GM12878 (cell line): ENCODE data around the gene TSSK3. TPM values are rescaled to one million over a fixed set of nuclear protein-coding genes. Genes with fewer than 3 reads are reported as not detected.

ENCODE experiments used
- BHLHE40 ChIP-seq, 2 experiments: fragments of 450-650 bp in 1 of 2; IDR thresholded peaks; 2 replicates each; pipeline ENCODE4 v1.6.1; 2011 to 2017; ENCODE audit warnings: low read depth in 2 of 2, borderline replicate concordance in 1 of 2, improper control_type of control experiment in 1 of 2, low read length in 1 of 2, mild to moderate bottlenecking in 1 of 2
- CEBPB ChIP-seq, 2 experiments: fragments of 150-350 bp in 1 of 2; IDR thresholded peaks; 2 replicates each; pipeline ENCODE4 v1.6.1; 2012 to 2014; ENCODE audit warnings: low read depth in 2 of 2, low read length in 2 of 2, borderline replicate concordance in 1 of 2, inconsistent platforms in 1 of 2
- EGR1 ChIP-seq, 2 experiments: IDR thresholded peaks; 1 replicate in 1 of 2; 2 replicates in 1 of 2; pipeline ENCODE4 v1.6.1; 2011 to 2012; ENCODE audit warnings: low read depth in 2 of 2, low read length in 2 of 2, borderline replicate concordance in 1 of 2, mild to moderate bottlenecking in 1 of 2, moderate library complexity in 1 of 2
- GATAD2B ChIP-seq: fragments of 450-650 bp; conservative IDR thresholded peaks from 2 replicates; pipeline ENCODE4 v1.6.1; 2017; ENCODE audit warnings: low read depth, mild to moderate bottlenecking, moderate library complexity
- IKZF1 ChIP-seq: fragments of 450-650 bp; conservative IDR thresholded peaks from 2 replicates; pipeline ENCODE4 v1.6.1; 2017; ENCODE audit warnings: antibody characterized with exemption, mild to moderate bottlenecking
- IKZF2 ChIP-seq, 2 experiments: fragments of 450-650 bp; IDR thresholded peaks; 2 replicates each; pipeline ENCODE4 v1.6.1; 2017; ENCODE audit warnings: mild to moderate bottlenecking in 2 of 2, moderate library complexity in 2 of 2
- MYC ChIP-seq: IDR thresholded peaks from 2 replicates; pipeline ENCODE4 v1.6.1; 2011; ENCODE audit warnings: mild to moderate bottlenecking, low read length, moderate library complexity, inconsistent platforms; ENCODE audit not compliant: insufficient read depth, insufficient replicate concordance, insufficient read length, severe bottlenecking
- STAT1 ChIP-seq: fragments of 450-650 bp; conservative IDR thresholded peaks from 2 replicates; pipeline ENCODE4 v1.6.1; 2014; ENCODE audit warnings: antibody characterized with exemption, mild to moderate bottlenecking
- STAT3 ChIP-seq: IDR thresholded peaks from 2 replicates; pipeline ENCODE4 v1.6.1; 2011; ENCODE audit warnings: low read depth, low read length, improper control_type of control experiment
- ZNF217 ChIP-seq: fragments of 450-650 bp; IDR thresholded peaks from 2 replicates; pipeline ENCODE4 v1.6.1; 2017; ENCODE audit warnings: antibody characterized with exemption, mild to moderate bottlenecking
- polyA plus RNA-seq, 11 experiments: library from polyadenylated mRNA; depleted of rRNA in 4 of 11; unstranded in 6 of 11; stranded (reverse) in 5 of 11; fragments of >200 nt; fragmentation: Nextera tagmentation in 4 of 11; fragmentation: Illumina TruSeq in 1 of 11; extraction: Ambion mirVana in 4 of 11; extraction: Trizol in 1 of 11; gene quantifications; 1 replicate in 1 of 11; 2 replicates in 10 of 11; pipeline versions ENCODE4 v1.2.1 to v1.2.3, GENCODE V29; 2011 to 2016; ENCODE audit warnings: inconsistent platforms in 2 of 11, missing spikeins in 2 of 11, low read depth in 1 of 11
- total RNA-seq, 4 experiments: library from RNA; depleted of rRNA in 3 of 4; stranded (reverse); fragments of >200 nt in 3 of 4; fragmentation: Illumina TruSeq in 1 of 4; extraction: Trizol in 1 of 4; gene quantifications; 2 replicates each; pipeline versions ENCODE4 v1.2.1 to v1.2.3, GENCODE V29; 2013 to 2021
- TF ChIP-seq, protein P1 (sequence below): fragments of 450-650 bp; IDR thresholded peaks from 2 replicates; pipeline ENCODE4 v1.6.1; 2017; ENCODE audit warnings: borderline replicate concordance
- TF ChIP-seq, protein P2 (sequence below): IDR thresholded peaks from 2 replicates; pipeline ENCODE4 v1.6.1; 2011; ENCODE audit warnings: low read depth, mild to moderate bottlenecking, low read length, moderate library complexity, borderline replicate concordance; ENCODE audit errors: extremely low read depth

The TSSK3 gene
- total and polyA plus RNA-seq, 10 of the 15 experiments (the other 5 are each of a cell fraction or from before 2014, with no cell fraction given), result 0.42 to 0.82 (median 0.60) TPM

DNA sequence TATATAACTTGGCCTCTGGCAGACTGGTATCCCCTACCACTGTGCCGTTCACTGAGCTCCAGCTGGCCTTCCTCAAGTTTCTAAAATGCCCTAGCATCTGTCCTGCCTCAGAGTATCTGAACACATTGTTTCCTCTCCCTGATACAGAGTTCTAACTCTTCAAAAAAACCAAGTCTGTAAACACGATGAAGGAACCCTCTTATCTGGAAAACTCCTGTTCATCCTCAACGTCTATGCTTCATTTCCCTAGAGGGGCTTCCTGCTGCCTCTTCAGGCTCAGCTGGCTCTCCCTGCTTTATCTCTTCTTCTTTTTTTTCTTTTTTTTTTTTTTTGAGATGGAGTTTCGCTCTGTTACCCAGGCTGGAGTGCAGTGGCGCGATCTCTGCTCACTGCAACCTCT is 26.3 kb downstream of the TSSK3 start (continued):
- no peak for TF ChIP-seq CEBPB (IDR thresholded peaks at IDR 0.05; ENCODE audit: borderline replicate concordance in 1 of 2, low read depth in 2 of 2, low read length in 2 of 2)
- TF ChIP-seq IKZF1, result no peak
- no peak for TF ChIP-seq ZNF217
- no peak for TF ChIP-seq MYC
- no peak for TF ChIP-seq EGR1 (IDR thresholded peaks at IDR 0.05; ENCODE audit: borderline replicate concordance in 1 of 2, low read depth in 2 of 2, low read length in 2 of 2)
- no peak for TF ChIP-seq IKZF2 (IDR thresholded peaks at IDR 0.05)
- TF ChIP-seq GATAD2B, result no peak
- TF ChIP-seq, protein P1, sequence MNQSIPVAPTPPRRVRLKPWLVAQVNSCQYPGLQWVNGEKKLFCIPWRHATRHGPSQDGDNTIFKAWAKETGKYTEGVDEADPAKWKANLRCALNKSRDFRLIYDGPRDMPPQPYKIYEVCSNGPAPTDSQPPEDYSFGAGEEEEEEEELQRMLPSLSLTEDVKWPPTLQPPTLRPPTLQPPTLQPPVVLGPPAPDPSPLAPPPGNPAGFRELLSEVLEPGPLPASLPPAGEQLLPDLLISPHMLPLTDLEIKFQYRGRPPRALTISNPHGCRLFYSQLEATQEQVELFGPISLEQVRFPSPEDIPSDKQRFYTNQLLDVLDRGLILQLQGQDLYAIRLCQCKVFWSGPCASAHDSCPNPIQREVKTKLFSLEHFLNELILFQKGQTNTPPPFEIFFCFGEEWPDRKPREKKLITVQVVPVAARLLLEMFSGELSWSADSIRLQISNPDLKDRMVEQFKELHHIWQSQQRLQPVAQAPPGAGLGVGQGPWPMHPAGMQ, result no peak
- no peak for TF ChIP-seq BHLHE40 (IDR thresholded peaks at IDR 0.05; ENCODE audit: borderline replicate concordance in 1 of 2, low read depth in 2 of 2, low read length in 1 of 2)
- no peak for TF ChIP-seq STAT1
- TF ChIP-seq, protein P2, sequence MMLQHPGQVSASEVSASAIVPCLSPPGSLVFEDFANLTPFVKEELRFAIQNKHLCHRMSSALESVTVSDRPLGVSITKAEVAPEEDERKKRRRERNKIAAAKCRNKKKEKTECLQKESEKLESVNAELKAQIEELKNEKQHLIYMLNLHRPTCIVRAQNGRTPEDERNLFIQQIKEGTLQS, result no peak
- TF ChIP-seq STAT3, result no peak
